Measurements from ENCODE around the gene DMD. TPM values are rescaled to one million over a fixed set of nuclear protein-coding genes. Genes with fewer than 3 reads are reported as not detected.

DMD gene
- polyA plus RNA-seq, 3 donors: 0.23 TPM; not detected in 2

DNA sequence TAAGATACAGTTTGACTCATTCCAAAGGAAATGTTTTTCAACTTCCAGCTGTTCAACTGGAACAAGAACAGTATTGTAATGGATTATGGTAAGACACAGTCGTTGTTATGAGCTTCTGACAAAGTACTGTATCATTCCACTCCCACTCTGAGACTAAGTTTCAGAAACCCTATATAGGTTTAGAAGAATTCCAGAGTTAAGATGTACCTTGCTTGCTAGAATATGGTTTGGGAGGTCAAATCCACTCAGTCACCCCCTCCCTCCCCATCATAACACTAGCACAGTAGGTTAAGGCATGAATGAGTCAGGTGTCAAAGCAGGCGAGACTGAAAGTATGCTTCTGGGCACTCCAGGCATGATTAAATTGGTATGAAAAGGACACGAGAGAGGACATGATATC is 339.7 kb downstream of the DMD start:
- Histone ChIP-seq H3K4me1 (ENCODE audit: control insufficient read depth in 1 of 2, insufficient read depth in 2 of 2, low read length in 2 of 2) (no peaks in the 10 kb centered on the region), H2AFZ (ENCODE audit: insufficient read depth, low read depth, low read length, poor library complexity, severe bottlenecking) (no peak overlapping the region), H3K9me3 (replicated peaks in 1 of 2; ENCODE audit: control insufficient read depth in 1 of 2, insufficient read depth in 1 of 2, low read length in 2 of 2) (peaks cover 0 to 8% of the 10 kb centered on the region in 2 donors), H3K27ac (ENCODE audit: low read depth in 1 of 2, low read length in 2 of 2) (no peak overlapping the region), H3K9ac (ENCODE audit: insufficient read depth, low read length, poor library complexity, severe bottlenecking) (no peak overlapping the region), H4K20me1 (ENCODE audit: insufficient read depth, low read length) (no peaks in the 10 kb centered on the region), H3K27me3 (ENCODE audit: control insufficient read depth in 2 of 2, insufficient read depth in 2 of 2, low read length in 2 of 2) (no peaks in the 10 kb centered on the region), H3K4me2 (replicated peaks; ENCODE audit: extremely low read depth, low read length, poor library complexity, severe bottlenecking) (no peak overlapping the region), H3K79me2 (ENCODE audit: insufficient read depth, low read length) (no peaks in the 10 kb centered on the region), H3K36me3 (replicated peaks in 1 of 2; ENCODE audit: control insufficient read depth in 1 of 2, insufficient read depth in 2 of 2, low read length in 2 of 2) (no peaks in the 10 kb centered on the region), H3K4me3 (replicated peaks in 1 of 3; ENCODE audit: low read depth in 2 of 3, low read length in 3 of 3) (no peak overlapping the region)
- peaks cover 0 to 3% (median 0%) of the 10 kb centered on the region in 3 donors for H3K27me3 Mint-ChIP-seq (ENCODE audit: low read depth in 3 of 3)
- intact Hi-C loops (cut with micrococcal nuclease): no loop called here
- no peak overlapping the region for H3K27ac Mint-ChIP-seq
- H3K4me3 Mint-ChIP-seq: no peak overlapping the region
- DNase-seq: no peak
- H3K9me3 Mint-ChIP-seq: peaks cover 0 to 8% (median 4%) of the 10 kb centered on the region in 7 donors
- TF ChIP-seq CTCF (IDR thresholded peaks at IDR 0.05): no peak
- H3K36me3 Mint-ChIP-seq: no peaks in the 10 kb centered on the region
- no peaks in the 10 kb centered on the region for H3K4me1 Mint-ChIP-seq
- 75% methylated on average over 1 of the region's 3 CpGs for WGBS (ENCODE audit: insufficient coverage)

- H3K4me2 ChIP-seq (replicated peaks; ENCODE audit: extremely low read depth, low read length, poor library complexity, severe bottlenecking): no peak overlapping the region
- H3K36me3 ChIP-seq (replicated peaks in 1 of 2; ENCODE audit: control insufficient read depth in 1 of 2, insufficient read depth in 2 of 2, low read length in 2 of 2): no peaks in the 10 kb centered on the region
- H3K79me2 ChIP-seq (ENCODE audit: insufficient read depth, low read length): no peaks in the 10 kb centered on the region
- no peak overlapping the region for H3K4me3 ChIP-seq (replicated peaks in 1 of 3; ENCODE audit: low read depth in 2 of 3, low read length in 3 of 3)
- peaks cover 0 to 8% (median 2%) of the 10 kb centered on the region in 7 donors for H3K9me3 Mint-ChIP-seq
- peaks cover 0 to 3% (median 0%) of the 10 kb centered on the region in 3 donors for H3K27me3 Mint-ChIP-seq (ENCODE audit: low read depth in 3 of 3)
- H3K27ac ChIP-seq (ENCODE audit: low read depth in 1 of 2, low read length in 2 of 2): no peak overlapping the region
- H3K9me3 ChIP-seq (replicated peaks in 1 of 2; ENCODE audit: control insufficient read depth in 1 of 2, insufficient read depth in 1 of 2, low read length in 2 of 2): peaks cover 0 to 8% of the 10 kb centered on the region in 2 donors
- intact Hi-C loops (cut with micrococcal nuclease): no loop called here
- H2AFZ ChIP-seq (ENCODE audit: insufficient read depth, low read depth, low read length, poor library complexity, severe bottlenecking): no peak overlapping the region
- H3K27ac Mint-ChIP-seq: no peak overlapping the region
- 88% methylated on average over 5 of the region's 6 CpGs for WGBS (ENCODE audit: insufficient coverage)
- no peaks in the 10 kb centered on the region for H3K4me1 Mint-ChIP-seq
- no peak for DNase-seq
- H3K36me3 Mint-ChIP-seq: no peaks in the 10 kb centered on the region
- no peaks in the 10 kb centered on the region for H4K20me1 ChIP-seq (ENCODE audit: insufficient read depth, low read length)
- H3K4me3 Mint-ChIP-seq: no peak overlapping the region
- no peak overlapping the region for H3K9ac ChIP-seq (ENCODE audit: insufficient read depth, low read length, poor library complexity, severe bottlenecking)
- H3K27me3 ChIP-seq (ENCODE audit: control insufficient read depth in 2 of 2, insufficient read depth in 2 of 2, low read length in 2 of 2): no peaks in the 10 kb centered on the region
- no peaks in the 10 kb centered on the region for H3K4me1 ChIP-seq (ENCODE audit: control insufficient read depth in 1 of 2, insufficient read depth in 2 of 2, low read length in 2 of 2)
- TF ChIP-seq CTCF (IDR thresholded peaks at IDR 0.05): no peak
Observed at GRCh38 chrX:32868524-32868895, 342.8 kb downstream of the DMD start.

Data from CD14-positive monocyte (primary cell).